22Rv1 (cell line): ENCODE measurements around the gene COL27A1.

Experiments
- CTCF ChIP-seq: fragments of 450-650 bp; IDR thresholded peaks from 2 replicates; pipeline ENCODE4 v1.5.1; 2017; ENCODE audit warnings: mild to moderate bottlenecking
- ZFX ChIP-seq: fragments of 450-650 bp; IDR thresholded peaks from 2 replicates; pipeline ENCODE4 v1.6.1; 2017; ENCODE audit warnings: antibody characterized with exemption, borderline replicate concordance

GRCh38 chr9:114227288-114228015 lies 72.1 kb downstream of the COL27A1 start:
- TF ChIP-seq CTCF = no peak
- TF ChIP-seq ZFX = no peak
